HG02623 (cell line): ENCODE measurements around the gene MRPL2.
"Not testable (repeated sequence)": the region's sequence is repeated elsewhere in the genome, so short reads cannot be mapped to it uniquely, and the experiment has no call there.

Source experiments
- ATAC-seq: cut with Tn5 transposase; IDR thresholded peaks from one replicate; pipeline ENCODE4 v1.9.1; 2021; ENCODE audit warnings: moderate library complexity; ENCODE audit not compliant: unreplicated experiment

The MRPL2 gene

GRCh38 chr6:43053545-43054205 lies 5.6 kb downstream of the MRPL2 start, which contains the start of gene CUL7:
CUL7 (minus strand) TSS chr6:43053851; CDS start chr6:43052788, 1,063 bp downstream.
- ATAC-seq, result peak; percentile 88

- no peak for ATAC-seq
Measured at GRCh38 chr6:43052842-43053544, 6.2 kb downstream of the MRPL2 start.

DNA sequence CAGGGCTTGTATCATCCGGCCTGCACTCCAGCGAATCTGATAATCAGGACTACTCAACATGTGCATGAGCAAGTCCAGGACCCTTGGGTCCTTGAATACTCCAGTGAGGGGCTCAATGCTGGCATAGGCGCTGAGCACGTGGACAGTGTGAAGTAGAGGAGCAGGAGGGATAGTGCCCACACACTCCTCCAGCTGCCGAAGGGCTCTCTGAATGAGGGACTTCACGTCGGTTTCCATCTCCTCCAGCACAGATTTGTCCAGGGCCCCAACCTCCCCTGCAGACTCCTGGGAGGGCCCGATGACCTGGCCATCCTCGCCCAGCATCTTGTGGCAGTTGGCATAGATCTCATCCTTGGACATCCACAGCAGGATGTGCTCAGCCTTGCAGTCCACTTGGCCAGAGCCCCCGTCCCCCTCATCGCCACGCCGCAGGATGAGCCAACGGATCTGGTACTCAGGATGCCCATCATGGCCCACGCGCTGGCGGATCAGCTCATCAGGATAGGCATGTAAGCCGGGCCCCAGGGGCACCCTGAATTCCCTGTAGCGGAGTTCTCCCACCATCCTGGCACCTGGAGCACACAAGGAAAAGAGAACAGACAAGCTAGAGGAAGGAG lies 6.9 kb downstream of the MRPL2 start:
- ATAC-seq, result no peak

DNA sequence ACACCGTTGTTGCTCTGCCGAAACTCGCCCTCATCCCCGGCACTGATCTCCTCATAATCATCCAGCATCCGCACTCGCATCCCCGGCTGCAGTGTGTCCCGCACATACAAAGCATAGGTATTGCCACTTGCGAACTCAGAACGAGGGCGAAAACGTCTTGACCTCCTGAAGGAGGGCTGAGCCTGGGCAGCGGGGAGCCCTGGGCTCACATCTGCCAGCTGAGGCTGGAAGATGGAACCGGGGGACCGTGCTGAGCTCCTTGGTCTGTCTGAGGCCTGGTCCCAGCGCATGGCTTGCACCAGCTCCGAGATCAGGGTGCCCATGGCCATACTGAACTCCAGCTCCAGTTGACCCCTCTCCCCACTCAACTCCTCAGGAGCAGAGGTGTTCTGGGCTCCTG lies 8.3 kb downstream of the MRPL2 start:
- no peak for ATAC-seq

- no peak for ATAC-seq
Measured at GRCh38 chr6:43047998-43048397, 11.2 kb downstream of the MRPL2 start.

GRCh38 chr6:43045371-43045930 lies 13.8 kb downstream of the MRPL2 start:
- ATAC-seq, result no peak

DNA sequence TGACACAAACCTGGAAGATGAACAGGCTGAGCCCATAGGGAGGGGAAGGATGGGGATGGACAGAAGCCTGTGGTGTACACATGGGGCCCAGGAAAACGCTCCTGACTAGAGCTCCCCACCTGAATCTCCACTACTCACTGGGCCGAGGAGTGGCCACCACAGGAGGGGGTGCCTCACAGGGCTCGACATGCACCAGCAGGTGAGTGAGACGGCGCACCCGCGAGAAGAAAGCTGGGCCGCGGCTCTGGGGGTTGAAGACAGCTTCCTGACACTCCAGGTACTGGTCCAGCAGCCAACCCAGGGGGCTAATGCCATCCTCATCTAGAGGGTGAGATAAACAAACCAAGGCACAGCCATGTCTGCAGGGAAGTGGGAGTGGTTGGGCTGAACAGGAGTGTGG lies 15.9 kb downstream of the MRPL2 start:
- ATAC-seq, result no peak

GRCh38 chr6:43041475-43041874 lies 17.8 kb downstream of the MRPL2 start:
- ATAC-seq, result not testable (repeated sequence)

DNA sequence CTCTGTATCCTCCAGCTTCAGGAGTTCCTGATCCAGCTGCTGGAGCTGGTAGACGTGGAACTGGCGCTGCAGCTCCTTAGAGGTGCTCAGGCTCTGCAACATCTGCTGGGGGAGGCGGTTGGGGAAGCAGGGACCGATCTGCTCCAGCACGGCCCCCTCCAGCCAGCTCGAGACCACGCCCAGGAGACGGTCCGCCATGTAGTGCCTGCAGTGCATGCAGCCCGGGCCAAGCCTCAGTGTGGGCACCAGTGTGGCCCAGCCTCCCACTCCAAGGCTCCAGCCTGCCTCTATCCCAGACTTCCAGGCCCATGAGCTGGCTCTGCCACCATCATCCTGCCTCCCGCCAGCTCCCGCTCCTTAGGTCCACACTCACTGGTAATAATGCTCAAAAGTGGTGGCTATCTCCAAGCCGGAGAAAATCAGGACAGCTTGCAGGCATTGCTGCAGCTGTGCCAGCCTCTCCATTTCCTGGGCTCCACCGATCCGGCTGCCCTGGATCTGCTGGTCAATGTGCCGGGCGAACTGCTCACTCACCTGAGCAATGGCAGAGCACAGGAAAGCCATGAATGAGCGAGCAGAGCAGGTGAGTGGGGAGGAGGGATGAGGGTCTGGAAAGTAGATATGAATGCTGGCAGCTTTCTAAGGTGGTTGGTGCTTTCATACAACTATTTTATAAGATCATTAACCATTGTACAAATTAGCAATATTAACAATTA lies 18.5 kb downstream of the MRPL2 start:
- ATAC-seq, result no peak

DNA sequence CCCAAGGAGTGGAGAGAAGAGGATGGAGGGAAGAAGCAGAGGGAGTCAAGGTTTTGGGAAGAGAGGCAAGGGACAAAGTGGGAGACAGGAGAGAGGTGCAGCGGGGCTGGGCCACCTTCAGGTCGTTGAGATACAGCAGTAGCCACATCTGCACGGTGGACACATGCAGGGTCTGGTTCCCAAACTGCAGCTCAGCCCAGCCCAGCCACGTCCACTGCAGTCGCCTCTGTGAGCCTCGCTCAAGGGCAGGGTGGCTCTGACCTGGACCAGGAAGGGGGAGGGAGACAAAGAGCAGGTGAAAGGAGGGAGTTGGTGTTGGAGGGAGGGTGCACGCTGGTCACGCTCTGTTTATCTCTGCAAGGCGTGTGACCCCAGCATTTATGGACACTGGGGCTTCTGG lies 20.5 kb downstream of the MRPL2 start:
- ATAC-seq, result no peak

DNA sequence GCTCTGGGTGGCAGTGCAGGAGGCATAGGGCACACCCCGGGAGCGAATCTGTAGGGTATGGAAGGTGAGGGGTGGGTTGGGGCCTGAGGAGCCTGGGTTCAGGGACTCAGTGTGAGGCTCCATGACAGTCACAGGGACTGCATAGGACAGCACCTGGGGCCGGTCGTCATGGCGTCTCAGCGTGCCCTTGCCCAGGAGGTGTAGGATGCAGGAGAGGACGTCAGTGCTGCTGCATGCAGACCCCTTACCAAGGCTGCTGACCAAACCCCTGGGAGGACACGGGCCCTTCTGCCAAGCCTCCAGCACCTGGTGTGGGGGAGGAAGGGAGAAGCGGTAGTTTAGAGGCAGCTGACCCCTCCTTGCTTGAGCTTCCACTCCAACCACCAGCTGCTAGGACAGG lies 21.5 kb downstream of the MRPL2 start:
- ATAC-seq, result no peak

- ATAC-seq, result no peak
Measured at GRCh38 chr6:43037197-43037596, 22.0 kb downstream of the MRPL2 start.

DNA sequence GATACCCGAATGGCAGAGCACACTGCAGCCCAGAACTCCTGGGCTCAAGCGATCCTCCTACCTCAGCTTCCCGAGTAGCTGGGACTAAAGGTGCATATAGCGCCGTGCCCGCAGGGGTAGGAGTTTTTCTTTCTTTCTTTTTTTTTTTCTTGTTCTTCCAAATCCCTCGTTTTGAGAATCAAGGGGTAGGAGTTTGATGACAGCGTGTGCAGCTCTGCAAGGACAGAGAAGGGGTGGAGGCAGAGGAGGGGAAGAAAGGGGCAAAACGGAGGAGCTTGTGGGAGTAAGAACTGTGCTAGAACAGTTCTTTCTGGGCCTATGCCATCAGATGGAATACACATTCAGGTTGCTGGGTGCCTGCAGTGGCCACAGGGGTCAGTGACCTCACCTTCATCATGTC lies 22.5 kb downstream of the MRPL2 start:
- no peak for ATAC-seq

GRCh38 chr6:43035495-43036194 lies 23.6 kb downstream of the MRPL2 start:
- ATAC-seq, result no peak

- ATAC-seq, result no peak
Measured at GRCh38 chr6:43034190-43034525, 25.1 kb downstream of the MRPL2 start.

- no peak for ATAC-seq
Measured at GRCh38 chr6:43033496-43034189, 25.6 kb downstream of the MRPL2 start.

GRCh38 chr6:43032326-43032725 lies 26.9 kb downstream of the MRPL2 start:
- ATAC-seq, result no peak

- no peak for ATAC-seq
Measured at GRCh38 chr6:43029120-43029519, 30.1 kb downstream of the MRPL2 start.

- ATAC-seq, result no peak
Measured at GRCh38 chr6:43026365-43026764, 32.9 kb downstream of the MRPL2 start.

DNA sequence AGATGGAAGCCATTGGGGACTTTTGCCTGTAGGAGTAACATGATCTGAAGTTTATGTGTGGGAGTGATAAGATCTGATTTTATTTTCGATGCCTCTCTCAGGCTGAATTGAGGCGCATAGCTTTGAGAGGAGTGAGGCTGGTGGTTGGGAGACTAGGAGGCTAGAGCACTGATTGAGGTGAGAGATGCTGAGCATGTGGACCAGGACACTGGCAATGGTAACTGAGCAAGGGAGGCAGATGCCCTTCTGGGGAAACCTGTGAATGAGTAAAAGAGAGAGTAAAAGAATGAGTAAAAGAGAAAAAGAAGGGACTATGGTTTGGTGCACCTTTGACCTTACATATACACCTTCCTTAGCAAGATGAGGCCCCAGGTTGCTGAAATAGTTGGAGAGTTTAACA lies 34.8 kb downstream of the MRPL2 start:
- no peak for ATAC-seq
